IMR-90 (cell line): ENCODE results near the gene KLHL2.
A peak's percentile ranks its signal among the peaks of the same experiment; 100 is the strongest.

Source experiments
- CTCF ChIP-seq: conservative IDR thresholded peaks from 2 replicates; pipeline ENCODE4 v1.5.1; 2012; ENCODE audit warnings: mild to moderate bottlenecking, low read depth, low read length, improper control_type of control experiment
- FOS ChIP-seq: fragments of 150-350 bp; IDR thresholded peaks from 2 replicates; pipeline ENCODE4 v1.6.1; 2016; ENCODE audit warnings: low read depth, low read length
- MXI1 ChIP-seq: IDR thresholded peaks from 2 replicates; pipeline ENCODE4 v1.6.1; 2012; ENCODE audit warnings: low read depth, mild to moderate bottlenecking, low read length, moderate library complexity, borderline replicate concordance
- NFE2L2 ChIP-seq: fragments of 150-350 bp; IDR thresholded peaks from 2 replicates; pipeline ENCODE4 v1.6.1; 2016; ENCODE audit warnings: low read depth, mild to moderate bottlenecking, low read length
- POLR2A ChIP-seq: IDR thresholded peaks from 2 replicates; pipeline ENCODE4 v1.6.1; 2012; ENCODE audit warnings: mild to moderate bottlenecking, low read depth, low read length
- RAD21 ChIP-seq: IDR thresholded peaks from 2 replicates; pipeline ENCODE4 v1.6.1; 2012; ENCODE audit warnings: low read length, improper control_type of control experiment
- RFX5 ChIP-seq: IDR thresholded peaks from 2 replicates; pipeline ENCODE4 v1.8.0; 2012; ENCODE audit warnings: low read depth, mild to moderate bottlenecking, low read length, moderate library complexity
- SMC3 ChIP-seq: fragments of 150-350 bp; IDR thresholded peaks from 2 replicates; pipeline ENCODE4 v1.6.1; 2016; ENCODE audit warnings: low read depth, mild to moderate bottlenecking, antibody characterized with exemption, low read length, moderate library complexity
- TF ChIP-seq, protein P1 (sequence below): fragments of 150-350 bp; IDR thresholded peaks from 2 replicates; pipeline ENCODE4 v1.6.1; 2017; ENCODE audit warnings: mild to moderate bottlenecking, antibody characterized with exemption, low read length, low read depth

DNA sequence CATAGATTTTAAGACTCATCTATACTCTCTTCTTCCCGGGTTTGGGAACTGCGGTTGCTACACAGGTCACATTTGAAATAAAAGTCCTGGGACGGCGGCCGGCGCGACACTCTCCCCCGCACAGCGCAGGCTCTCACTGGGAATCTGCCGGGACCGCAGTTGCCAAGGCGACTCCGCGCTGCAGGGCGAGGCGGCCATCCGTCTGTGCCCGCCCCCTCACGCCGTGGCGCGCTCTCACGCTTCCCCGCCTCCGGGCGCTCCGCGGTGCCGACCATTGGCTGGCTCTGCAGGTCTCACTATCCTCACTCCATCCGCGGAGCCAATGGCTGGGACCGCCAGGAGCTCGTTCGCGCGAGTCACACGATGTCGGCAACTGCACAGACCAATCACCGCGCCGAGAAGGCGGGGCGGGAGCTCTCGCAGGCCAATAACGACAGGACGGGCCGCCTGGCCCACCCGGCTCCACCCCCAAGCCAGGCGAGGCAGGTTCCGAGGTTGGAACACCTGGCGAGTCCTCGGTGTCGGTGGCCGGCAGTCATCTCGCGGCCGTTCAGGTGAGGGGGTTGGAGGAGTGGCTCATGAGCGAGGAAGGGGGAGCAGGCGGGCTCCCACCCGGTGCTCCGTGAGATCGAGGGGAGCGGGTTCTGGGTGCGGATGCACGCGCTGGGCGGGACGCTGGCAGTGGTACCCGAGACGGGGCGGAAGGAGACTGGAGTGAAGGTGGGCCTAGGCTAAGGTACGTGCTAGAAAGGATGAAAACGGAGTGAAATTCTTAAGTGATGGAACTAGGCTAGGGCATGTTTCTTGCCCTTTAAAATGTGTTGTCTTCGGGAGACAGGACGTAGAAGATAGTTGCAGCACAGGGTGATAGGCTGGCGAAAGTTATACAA, 120.1 kb downstream of the KLHL2 start, which contains the start of gene MSMO1:
- TF ChIP-seq FOS, result peak; percentile 77; the same call in 1 of the 2 replicates
- TF ChIP-seq NFE2L2, result no peak; the same call in 1 of the 2 replicates
- TF ChIP-seq RAD21, result no peak
- peak; percentile 69; the same call in 1 of the 2 replicates for TF ChIP-seq POLR2A
- no peak for TF ChIP-seq CTCF
- no peak for TF ChIP-seq SMC3
- 0 out of 2 replicates have a peak, but pooled peaks have one; percentile 47 for TF ChIP-seq RFX5
- TF ChIP-seq, protein P1, sequence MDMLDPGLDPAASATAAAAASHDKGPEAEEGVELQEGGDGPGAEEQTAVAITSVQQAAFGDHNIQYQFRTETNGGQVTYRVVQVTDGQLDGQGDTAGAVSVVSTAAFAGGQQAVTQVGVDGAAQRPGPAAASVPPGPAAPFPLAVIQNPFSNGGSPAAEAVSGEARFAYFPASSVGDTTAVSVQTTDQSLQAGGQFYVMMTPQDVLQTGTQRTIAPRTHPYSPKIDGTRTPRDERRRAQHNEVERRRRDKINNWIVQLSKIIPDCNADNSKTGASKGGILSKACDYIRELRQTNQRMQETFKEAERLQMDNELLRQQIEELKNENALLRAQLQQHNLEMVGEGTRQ, result peak; percentile 18
- no peak for TF ChIP-seq MXI1
